NCI-H2107 treated with DMSO at 0.1 percent for 48 hours (cell line): Measurements from ENCODE around the gene OSGEPL1.
"Not testable (repeated sequence)": the region's sequence is repeated elsewhere in the genome, so short reads cannot be mapped to it uniquely, and the experiment has no call there.

Experiments
- DNase-seq: peaks from one replicate; lab custom pipeline; 2025; ENCODE audit not compliant: unreplicated experiment; lab: John Stamatoyannopoulos, UW

Gene OSGEPL1

GRCh38 chr2:189751080-189751658 lies 11.4 kb downstream of the OSGEPL1 start:
- DNase-seq, result peak; percentile 31

GRCh38 chr2:189729430-189729829 lies 33.2 kb downstream of the OSGEPL1 start:
- no peak for DNase-seq

- no peak for DNase-seq
Measured at GRCh38 chr2:189726849-189727248, 35.7 kb downstream of the OSGEPL1 start.

GRCh38 chr2:189726271-189726670 lies 36.3 kb downstream of the OSGEPL1 start:
- no peak for DNase-seq

- DNase-seq, result no peak
Measured at GRCh38 chr2:189723192-189723591, 39.4 kb downstream of the OSGEPL1 start.

- no peak for DNase-seq
Measured at GRCh38 chr2:189719571-189719970, 43.0 kb downstream of the OSGEPL1 start.

GRCh38 chr2:189717593-189717992 lies 45.0 kb downstream of the OSGEPL1 start:
- DNase-seq, result not testable (repeated sequence)

GRCh38 chr2:189709501-189710221 lies 52.9 kb downstream of the OSGEPL1 start:
- no peak for DNase-seq

- no peak for DNase-seq
Measured at GRCh38 chr2:189702071-189702470, 60.5 kb downstream of the OSGEPL1 start.

GRCh38 chr2:189700681-189701080 lies 61.9 kb downstream of the OSGEPL1 start:
- no peak for DNase-seq

- peak; percentile 7 for DNase-seq
Measured at GRCh38 chr2:189698020-189698887, 64.3 kb downstream of the OSGEPL1 start.
